Ectodermal cell (in vitro differentiated cells): Measurements from ENCODE around the gene SHB. TPM values are rescaled to one million over a fixed set of nuclear protein-coding genes. Genes with fewer than 3 reads are reported as not detected.

Experiments used
- H3K27ac ChIP-seq: 2 replicates; pipeline ENCODE4 v1.7.0; 2013; ENCODE audit warnings: mild to moderate bottlenecking, low read depth, low read length; ENCODE audit not compliant: insufficient read depth, poor library complexity, severe bottlenecking
- H3K27me3 ChIP-seq: 2 replicates; pipeline ENCODE4 v1.7.0; 2013; ENCODE audit warnings: mild to moderate bottlenecking, low read length; ENCODE audit not compliant: insufficient read depth, control insufficient read depth, poor library complexity, severe bottlenecking
- H3K36me3 ChIP-seq: one replicate; pipeline ENCODE4 v1.7.0; 2013; ENCODE audit warnings: low read length; ENCODE audit not compliant: control insufficient read depth, insufficient read depth
- H3K4me1 ChIP-seq: one replicate; pipeline ENCODE4 v1.7.0; 2013; ENCODE audit warnings: low read length; ENCODE audit not compliant: control insufficient read depth, insufficient read depth
- H3K4me3 ChIP-seq: 2 replicates; pipeline ENCODE4 v1.7.0; 2013; ENCODE audit warnings: low read depth, low read length, control low read depth; ENCODE audit not compliant: insufficient read depth
- H3K9me3 ChIP-seq: 2 replicates; pipeline ENCODE4 v1.7.0; 2013; ENCODE audit warnings: mild to moderate bottlenecking, low read length, moderate library complexity; ENCODE audit not compliant: control insufficient read depth
- WGBS, 2 experiments: methylation state at CpG; one replicate each; pipeline ENCODE4 v1.1.7; 2013; ENCODE audit warnings: missing lambda C conversion rate in 2 of 2; 5-methylcytosine and 5-hydroxymethylcytosine counted together
- polyA plus RNA-seq, 4 experiments: library from polyadenylated mRNA; stranded (reverse); fragments of 50-300 nt; gene quantifications; one replicate each; pipeline ENCODE4 v1.2.3, GENCODE V29; 2013

The SHB gene
- polyA plus RNA-seq (2013, experiment 1 of 4): 6.5 TPM
- polyA plus RNA-seq (2013, experiment 2 of 4): 7.3 TPM
- 6.0 TPM for polyA plus RNA-seq (2013, experiment 3 of 4)
- 6.8 TPM for polyA plus RNA-seq (2013, experiment 4 of 4)

GRCh38 chr9:38068701-38069628 lies at the start of gene SHB:
SHB (minus strand) TSS chr9:38069227; CDS start chr9:38068645, 582 bp downstream.
- H3K4me1 ChIP-seq: peaks cover 33% of the 10 kb centered on the region
- H3K4me3 ChIP-seq: peak within 1 kb of the TSS; percentile 63
- 0% methylated on average over 134 of the region's 134 CpGs for WGBS, 2 experiments
- no peaks in the 10 kb centered on the region for H3K36me3 ChIP-seq
- no peaks in the 10 kb centered on the region for H3K9me3 ChIP-seq
- H3K27me3 ChIP-seq: peaks cover 37% of the 10 kb centered on the region
- peak within 1 kb of the TSS; percentile 72 for H3K27ac ChIP-seq

GRCh38 chr9:38117651-38118050 lies 48.6 kb upstream of the SHB start:
- Histone ChIP-seq H3K4me3 (no peak overlapping the region), H3K9me3 (no peaks in the 10 kb centered on the region), H3K27ac (no peak overlapping the region), H3K4me1 (peaks cover 6% of the 10 kb centered on the region), H3K36me3 (no peaks in the 10 kb centered on the region), H3K27me3 (no peaks in the 10 kb centered on the region)
- 86 to 93% methylated on average over 4 to 5 of the region's 5 CpGs for WGBS, 2 experiments

GRCh38 chr9:38114905-38115304 lies 45.9 kb upstream of the SHB start:
- Histone ChIP-seq H3K27me3 (no peaks in the 10 kb centered on the region), H3K4me3 (no peak overlapping the region), H3K4me1 (peaks cover 6% of the 10 kb centered on the region), H3K27ac (no peak overlapping the region), H3K9me3 (no peaks in the 10 kb centered on the region), H3K36me3 (no peaks in the 10 kb centered on the region)

DNA sequence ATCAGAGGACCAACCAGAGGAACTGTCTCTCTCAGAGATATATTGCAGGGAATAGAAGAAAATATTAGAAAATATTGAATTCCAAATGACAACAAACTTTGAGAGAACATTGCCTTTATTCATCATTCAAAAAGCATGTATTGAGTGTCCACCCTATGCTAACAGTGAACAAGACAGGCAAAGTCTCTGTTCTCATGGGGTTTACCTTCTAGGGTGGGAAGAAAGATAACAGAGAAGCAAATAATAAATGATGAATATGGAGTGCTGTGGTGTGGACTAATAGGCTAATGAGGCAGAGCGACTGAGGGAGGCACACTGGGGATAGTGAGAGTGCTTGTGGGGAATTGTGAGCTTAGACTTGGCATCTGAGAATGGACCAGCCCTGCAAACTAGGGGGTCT lies 43.4 kb upstream of the SHB start:
- no peaks in the 10 kb centered on the region for H3K27me3 ChIP-seq
- 96 to 97% methylated on average over 1 of the region's 1 CpG for WGBS, 2 experiments
- H3K9me3 ChIP-seq: no peaks in the 10 kb centered on the region
- no peaks in the 10 kb centered on the region for H3K36me3 ChIP-seq
- no peak overlapping the region for H3K4me3 ChIP-seq
- no peak overlapping the region for H3K27ac ChIP-seq
- H3K4me1 ChIP-seq: peaks cover 10% of the 10 kb centered on the region

- WGBS, 2 experiments: 81 to 85% methylated on average over 5 of the region's 5 CpGs
- Histone ChIP-seq H3K27me3 (no peaks in the 10 kb centered on the region), H3K36me3 (no peaks in the 10 kb centered on the region), H3K4me3 (no peak overlapping the region), H3K9me3 (no peaks in the 10 kb centered on the region), H3K27ac (no peak overlapping the region), H3K4me1 (peaks cover 12% of the 10 kb centered on the region)
Measured at GRCh38 chr9:38112049-38112448, 43.0 kb upstream of the SHB start.

- no peaks in the 10 kb centered on the region for H3K27me3 ChIP-seq
- no peaks in the 10 kb centered on the region for H3K36me3 ChIP-seq
- no peaks in the 10 kb centered on the region for H3K9me3 ChIP-seq
- H3K27ac ChIP-seq: no peak overlapping the region
- 82 to 83% methylated on average over 6 of the region's 6 CpGs for WGBS, 2 experiments
- no peak overlapping the region for H3K4me3 ChIP-seq
- H3K4me1 ChIP-seq: peaks cover 12% of the 10 kb centered on the region
Measured at GRCh38 chr9:38110476-38110875, 41.4 kb upstream of the SHB start.

DNA sequence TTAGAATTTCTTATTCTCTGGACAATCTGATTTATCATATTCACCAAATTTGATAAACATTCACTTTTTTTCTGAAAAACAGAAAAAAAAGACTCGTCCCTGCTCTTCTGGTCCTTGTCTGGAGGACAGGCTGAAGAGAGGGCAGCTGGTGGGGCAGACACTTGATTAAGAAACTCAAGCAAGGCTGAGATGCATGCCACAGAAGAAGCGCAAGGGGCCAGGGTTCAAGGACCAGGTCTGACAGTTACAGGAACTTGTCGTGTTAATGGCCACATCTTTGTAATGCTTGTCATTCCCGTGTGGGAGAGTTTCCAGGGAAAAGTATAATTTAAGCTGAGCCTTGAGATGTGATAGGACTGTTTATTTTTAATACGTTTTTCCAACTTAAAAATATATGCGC lies 40.6 kb upstream of the SHB start:
- WGBS, 2 experiments: 90 to 94% methylated on average over 5 of the region's 6 CpGs
- Histone ChIP-seq H3K36me3 (no peaks in the 10 kb centered on the region), H3K4me3 (no peak overlapping the region), H3K27me3 (no peaks in the 10 kb centered on the region), H3K27ac (no peak overlapping the region), H3K9me3 (no peaks in the 10 kb centered on the region), H3K4me1 (peaks cover 12% of the 10 kb centered on the region)

- no peaks in the 10 kb centered on the region for H3K36me3 ChIP-seq
- no peak overlapping the region for H3K4me3 ChIP-seq
- no peaks in the 10 kb centered on the region for H3K9me3 ChIP-seq
- WGBS, 2 experiments: 86 to 88% methylated on average over 1 of the region's 1 CpG
- no peaks in the 10 kb centered on the region for H3K27me3 ChIP-seq
- peaks cover 12% of the 10 kb centered on the region for H3K4me1 ChIP-seq
- H3K27ac ChIP-seq: no peak overlapping the region
Measured at GRCh38 chr9:38108326-38108725, 39.3 kb upstream of the SHB start.

- Histone ChIP-seq H3K27me3 (no peaks in the 10 kb centered on the region), H3K27ac (no peak overlapping the region), H3K36me3 (no peaks in the 10 kb centered on the region), H3K4me3 (no peak overlapping the region), H3K4me1 (peaks cover 12% of the 10 kb centered on the region), H3K9me3 (no peaks in the 10 kb centered on the region)
- WGBS, 2 experiments: 88 to 89% methylated on average over 8 of the region's 8 CpGs
Measured at GRCh38 chr9:38107811-38108304, 38.8 kb upstream of the SHB start.

GRCh38 chr9:38107405-38107804 lies 38.4 kb upstream of the SHB start:
- Histone ChIP-seq H3K36me3 (no peaks in the 10 kb centered on the region), H3K4me3 (no peak overlapping the region), H3K27me3 (no peaks in the 10 kb centered on the region), H3K9me3 (no peaks in the 10 kb centered on the region), H3K27ac (no peak overlapping the region), H3K4me1 (peaks cover 12% of the 10 kb centered on the region)
- 84 to 93% methylated on average over 3 of the region's 3 CpGs for WGBS, 2 experiments
